IMR-90 (cell line): ENCODE results near the gene TRPM1.

Experiments
- SMC3 ChIP-seq: fragments of 150-350 bp; IDR thresholded peaks from 2 replicates; pipeline ENCODE4 v1.6.1; 2016; ENCODE audit warnings: low read depth, mild to moderate bottlenecking, antibody characterized with exemption, low read length, moderate library complexity
- TF ChIP-seq, protein P1 (sequence below): conservative IDR thresholded peaks from 2 replicates; pipeline ENCODE4 v1.5.1; 2012; ENCODE audit warnings: mild to moderate bottlenecking, low read depth, low read length, improper control_type of control experiment

GRCh38 chr15:31102039-31102321 is 455 bp upstream of the TRPM1 start:
- no peak for TF ChIP-seq SMC3
- TF ChIP-seq, protein P1, sequence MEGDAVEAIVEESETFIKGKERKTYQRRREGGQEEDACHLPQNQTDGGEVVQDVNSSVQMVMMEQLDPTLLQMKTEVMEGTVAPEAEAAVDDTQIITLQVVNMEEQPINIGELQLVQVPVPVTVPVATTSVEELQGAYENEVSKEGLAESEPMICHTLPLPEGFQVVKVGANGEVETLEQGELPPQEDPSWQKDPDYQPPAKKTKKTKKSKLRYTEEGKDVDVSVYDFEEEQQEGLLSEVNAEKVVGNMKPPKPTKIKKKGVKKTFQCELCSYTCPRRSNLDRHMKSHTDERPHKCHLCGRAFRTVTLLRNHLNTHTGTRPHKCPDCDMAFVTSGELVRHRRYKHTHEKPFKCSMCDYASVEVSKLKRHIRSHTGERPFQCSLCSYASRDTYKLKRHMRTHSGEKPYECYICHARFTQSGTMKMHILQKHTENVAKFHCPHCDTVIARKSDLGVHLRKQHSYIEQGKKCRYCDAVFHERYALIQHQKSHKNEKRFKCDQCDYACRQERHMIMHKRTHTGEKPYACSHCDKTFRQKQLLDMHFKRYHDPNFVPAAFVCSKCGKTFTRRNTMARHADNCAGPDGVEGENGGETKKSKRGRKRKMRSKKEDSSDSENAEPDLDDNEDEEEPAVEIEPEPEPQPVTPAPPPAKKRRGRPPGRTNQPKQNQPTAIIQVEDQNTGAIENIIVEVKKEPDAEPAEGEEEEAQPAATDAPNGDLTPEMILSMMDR: no peak
